ENCODE data around the gene SP6. TPM values are rescaled to one million over a fixed set of nuclear protein-coding genes. Genes with fewer than 3 reads are reported as not detected.

SP6 gene
- total RNA-seq = 10 to 100 TPM in 1 of 3 donors, 1 to 10 TPM in 2; 2.0 to 11.6 (median 4.7) TPM
- long read RNA-seq, donor 1, partial matches to known transcripts = 0 of 1 reads
- long read RNA-seq, donor 1, other reads (novel, unspliced or antisense) = 0 of 1 reads
- long read RNA-seq, donor 2, partial matches to known transcripts = 0 of 2 reads
- long read RNA-seq, donor 2, other reads (novel, unspliced or antisense) = 0 of 2 reads

DNA sequence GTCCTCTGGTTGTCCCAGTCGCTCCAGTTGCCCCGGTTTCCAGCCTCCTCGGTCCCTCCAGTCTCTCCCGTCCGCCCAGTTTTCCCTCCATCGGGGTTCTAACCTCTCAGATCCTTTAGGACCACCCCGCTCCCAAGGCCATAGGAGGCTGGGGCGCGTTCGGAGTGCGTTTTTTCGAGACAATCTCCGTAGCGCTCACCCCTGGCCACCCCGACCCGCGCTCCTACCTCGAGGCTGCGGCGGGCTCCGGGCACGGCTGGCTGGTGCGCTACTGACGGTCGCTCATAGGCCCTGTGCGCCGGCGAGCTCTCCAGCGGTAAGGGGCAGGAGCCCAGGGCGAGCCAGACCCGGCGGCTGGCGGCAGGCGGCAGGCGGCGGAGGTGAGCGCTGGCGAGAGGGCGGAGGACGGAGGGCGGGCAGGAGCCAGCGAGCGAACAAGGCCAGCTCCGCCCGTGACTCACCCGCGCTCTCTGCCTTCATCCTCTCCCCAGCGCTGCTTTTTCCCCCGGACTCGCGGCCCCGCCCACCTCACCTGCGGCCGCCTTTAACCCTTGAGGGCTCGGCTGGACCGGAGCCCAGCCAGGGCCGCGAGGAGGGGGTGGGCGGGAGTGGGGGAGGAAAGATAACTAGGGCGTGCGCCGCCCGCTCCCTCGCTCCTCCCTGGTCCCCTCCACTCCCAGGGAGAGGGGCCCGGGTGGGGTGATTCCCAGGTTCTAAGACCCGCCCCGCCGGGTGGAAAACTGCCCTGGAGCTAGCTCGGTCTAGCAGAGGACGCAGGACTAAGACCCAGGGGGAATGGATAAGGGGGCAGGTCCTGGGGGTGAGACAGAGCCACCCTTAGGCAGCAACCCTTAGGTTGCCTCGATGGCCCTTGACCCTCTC lies at the start of gene SP6:
TSS of gene SP6 (minus strand) at position 472 of the 882 bp plus-strand sequence. CDS start 2,734 bp downstream, outside the sequence.
- ATAC-seq (peak; percentile 98), DNase-seq (peak; percentile 91 to 92 (median 91))
- intact Hi-C loops (cut with DNase I, micrococcal nuclease) = no loop called here
- H3K4me1 ChIP-seq (ENCODE audit: low read depth) = peaks cover 8% of the 10 kb centered on the region
- H3K36me3 ChIP-seq (ENCODE audit: low read depth) = no peaks in the 10 kb centered on the region
- H3K4me3 ChIP-seq = peak within 1 kb of the TSS; percentile 4
- H3K9me3 ChIP-seq = no peaks in the 10 kb centered on the region
- TF ChIP-seq, protein P1, sequence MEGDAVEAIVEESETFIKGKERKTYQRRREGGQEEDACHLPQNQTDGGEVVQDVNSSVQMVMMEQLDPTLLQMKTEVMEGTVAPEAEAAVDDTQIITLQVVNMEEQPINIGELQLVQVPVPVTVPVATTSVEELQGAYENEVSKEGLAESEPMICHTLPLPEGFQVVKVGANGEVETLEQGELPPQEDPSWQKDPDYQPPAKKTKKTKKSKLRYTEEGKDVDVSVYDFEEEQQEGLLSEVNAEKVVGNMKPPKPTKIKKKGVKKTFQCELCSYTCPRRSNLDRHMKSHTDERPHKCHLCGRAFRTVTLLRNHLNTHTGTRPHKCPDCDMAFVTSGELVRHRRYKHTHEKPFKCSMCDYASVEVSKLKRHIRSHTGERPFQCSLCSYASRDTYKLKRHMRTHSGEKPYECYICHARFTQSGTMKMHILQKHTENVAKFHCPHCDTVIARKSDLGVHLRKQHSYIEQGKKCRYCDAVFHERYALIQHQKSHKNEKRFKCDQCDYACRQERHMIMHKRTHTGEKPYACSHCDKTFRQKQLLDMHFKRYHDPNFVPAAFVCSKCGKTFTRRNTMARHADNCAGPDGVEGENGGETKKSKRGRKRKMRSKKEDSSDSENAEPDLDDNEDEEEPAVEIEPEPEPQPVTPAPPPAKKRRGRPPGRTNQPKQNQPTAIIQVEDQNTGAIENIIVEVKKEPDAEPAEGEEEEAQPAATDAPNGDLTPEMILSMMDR (IDR thresholded peaks at IDR 0.05) = peak; percentile 10

DNA sequence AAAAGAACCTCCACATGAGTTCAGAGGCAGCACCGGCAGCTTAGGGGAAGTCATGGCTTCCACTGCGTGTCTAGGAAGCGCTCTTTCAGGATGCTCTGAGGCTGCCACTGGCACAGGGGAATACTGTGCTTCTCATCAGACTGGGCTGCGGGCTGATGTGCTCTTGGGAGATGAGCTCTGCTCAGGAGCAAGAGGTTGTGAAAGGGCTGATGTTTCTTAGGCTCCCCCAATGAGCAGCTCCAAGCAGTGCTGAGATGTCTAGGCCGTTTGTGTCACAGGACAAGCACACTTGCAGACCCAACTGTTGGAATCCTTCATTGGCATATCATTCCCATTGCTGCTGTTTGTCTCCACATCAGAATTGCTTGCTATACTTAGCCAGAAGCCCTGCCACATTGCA lies 48.7 kb upstream of the SP6 start:
- intact Hi-C loops (cut with DNase I, micrococcal nuclease) = no loop called here
- DNase-seq = no peak

DNA sequence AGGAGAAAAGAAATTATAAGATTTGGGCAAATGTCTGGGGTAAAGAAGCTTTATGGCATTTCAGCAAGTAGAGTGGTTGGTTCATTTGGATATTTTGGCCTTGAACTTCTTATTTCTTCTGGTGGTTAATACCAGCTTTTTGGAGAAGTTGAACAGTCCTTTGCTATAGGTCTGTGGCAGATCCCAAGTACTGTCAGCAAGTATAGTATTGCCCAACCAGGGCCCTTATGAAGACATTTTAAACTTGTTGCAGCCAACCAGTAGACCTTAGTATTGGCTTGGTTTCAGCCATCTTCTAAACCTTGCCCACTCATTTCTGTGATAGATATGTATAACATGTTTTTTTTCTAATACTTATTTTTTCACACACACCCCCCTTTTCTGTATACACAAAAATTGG lies 47.3 kb upstream of the SP6 start:
- ATAC-seq = no peak
- Histone ChIP-seq H3K36me3 (ENCODE audit: low read depth) (peaks cover 3% of the 10 kb centered on the region), H3K9me3 (no peaks in the 10 kb centered on the region), H3K4me3 (no peak overlapping the region), H3K4me1 (ENCODE audit: low read depth) (peaks cover 12% of the 10 kb centered on the region)
- TF ChIP-seq, protein P1 (IDR thresholded peaks at IDR 0.05) = no peak
- DNase-seq = no peak
- intact Hi-C loops (cut with DNase I, micrococcal nuclease) = no loop called here

More for the DNA sequence above, 48.7 kb upstream of the SP6 start:
- Histone ChIP-seq H3K4me3 (no peak overlapping the region), H3K36me3 (ENCODE audit: low read depth) (peaks cover 3% of the 10 kb centered on the region), H3K4me1 (ENCODE audit: low read depth) (peaks cover 6% of the 10 kb centered on the region), H3K9me3 (no peaks in the 10 kb centered on the region)
- no peak for ATAC-seq
- TF ChIP-seq, protein P1 (IDR thresholded peaks at IDR 0.05) = no peak

DNA sequence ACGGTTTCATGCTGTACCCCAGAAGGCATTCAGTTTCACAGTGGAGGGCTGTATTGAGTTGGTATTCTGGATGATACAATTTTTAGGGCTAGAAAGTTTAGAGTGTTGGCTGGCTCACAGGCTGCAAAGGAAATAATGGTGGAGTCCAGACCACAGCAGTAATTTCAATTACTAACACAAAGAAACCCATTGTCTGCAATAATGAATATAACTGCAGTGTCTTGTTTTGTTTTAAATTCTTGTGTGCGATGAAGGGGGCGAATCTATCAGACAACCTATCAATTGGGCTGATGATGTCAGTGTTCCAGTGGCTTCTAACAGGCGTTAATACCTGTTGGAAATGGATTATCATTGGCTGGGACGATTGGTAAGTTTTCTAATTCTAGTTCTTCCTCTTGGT lies 46.6 kb upstream of the SP6 start:
- DNase-seq (no peak), ATAC-seq (no peak)
- H3K4me1 ChIP-seq (ENCODE audit: low read depth) = peaks cover 12% of the 10 kb centered on the region
- intact Hi-C loops (cut with DNase I, micrococcal nuclease) = no loop called here
- peaks cover 3% of the 10 kb centered on the region for H3K36me3 ChIP-seq (ENCODE audit: low read depth)
- TF ChIP-seq, protein P1 (IDR thresholded peaks at IDR 0.05) = no peak
- no peak overlapping the region for H3K4me3 ChIP-seq
- no peaks in the 10 kb centered on the region for H3K9me3 ChIP-seq

DNA sequence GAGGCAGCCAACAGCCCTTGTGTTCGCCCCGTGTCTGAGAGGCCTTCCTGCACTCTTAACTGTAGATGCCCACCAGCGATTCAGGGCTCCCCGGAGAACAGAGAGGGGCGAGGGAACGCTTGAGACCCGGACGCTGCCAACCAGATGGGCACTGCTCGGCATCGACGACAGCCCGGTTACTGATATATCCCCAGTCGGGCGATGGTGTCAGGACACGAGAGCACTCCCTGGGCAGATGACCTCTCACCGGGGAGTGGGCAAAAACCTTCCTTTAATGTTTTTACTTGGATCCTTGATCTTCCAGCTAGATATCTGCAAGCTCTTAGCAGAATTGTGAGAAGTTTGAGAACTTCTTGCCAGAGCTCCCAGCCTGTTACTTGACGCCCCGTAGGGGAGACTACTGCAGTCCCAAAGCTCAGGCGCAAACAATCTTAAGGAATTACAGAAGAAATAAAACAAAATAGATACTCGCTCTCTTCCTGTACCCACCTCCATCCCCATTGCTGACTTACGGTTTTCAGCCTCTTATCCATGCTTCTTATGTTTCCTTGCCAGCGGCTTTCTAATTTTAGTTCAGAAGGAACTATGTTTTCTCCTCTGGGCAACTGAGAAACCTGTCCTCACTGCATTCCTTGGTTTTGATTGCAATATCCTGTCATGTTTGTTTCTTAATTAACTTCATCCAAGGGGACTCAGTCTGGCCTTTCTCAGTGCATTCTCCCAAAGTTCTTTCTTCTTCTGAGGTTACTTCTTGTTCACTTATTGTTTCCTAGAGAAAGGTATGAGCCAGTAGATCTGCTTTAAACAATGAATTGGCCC lies 45.9 kb upstream of the SP6 start:
- TF ChIP-seq, protein P1 (IDR thresholded peaks at IDR 0.05) = no peak
- no peak for DNase-seq
- peaks cover 12% of the 10 kb centered on the region for H3K4me1 ChIP-seq (ENCODE audit: low read depth)
- peak overlapping the region; percentile 77 for H3K4me3 ChIP-seq
- intact Hi-C loops (cut with DNase I, micrococcal nuclease) = no loop called here
- ATAC-seq = no peak
- H3K9me3 ChIP-seq = no peaks in the 10 kb centered on the region
- peaks cover 3% of the 10 kb centered on the region for H3K36me3 ChIP-seq (ENCODE audit: low read depth)

Measured in mucosa of descending colon (tissue), 3 donors.